GM21576 (cell line): ENCODE data around the gene ELK1.
"Not testable (repeated sequence)": the region's sequence is repeated elsewhere in the genome, so short reads cannot be mapped to it uniquely, and the experiment has no call there.

Experiments
- ATAC-seq: cut with Tn5 transposase; IDR thresholded peaks from one replicate; pipeline ENCODE4 v1.9.1; 2021; ENCODE audit warnings: mild to moderate bottlenecking, moderate library complexity; ENCODE audit not compliant: unreplicated experiment

ELK1 gene

GRCh38 chrX:47612418-47612817 lies 37.9 kb downstream of the ELK1 start:
- ATAC-seq, result no peak

DNA sequence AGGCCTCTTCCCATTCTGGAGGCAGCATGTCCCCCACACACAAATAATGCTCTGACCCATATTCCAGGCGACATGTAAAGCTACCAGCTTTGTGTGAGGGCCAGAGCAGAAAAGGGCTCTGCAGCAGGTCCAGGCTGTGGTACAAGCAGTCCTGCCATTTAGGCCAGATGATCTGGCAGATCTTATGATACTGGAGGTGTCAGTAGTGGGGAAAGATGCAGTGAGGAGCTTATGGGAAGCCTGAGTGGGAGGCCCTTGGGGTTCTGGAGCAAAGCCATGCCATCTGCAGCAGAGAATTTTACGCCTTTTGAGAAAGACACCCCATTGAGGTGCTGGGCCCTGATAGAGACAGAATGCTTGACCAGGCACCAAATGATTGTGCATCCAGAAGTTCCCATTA lies 38.4 kb downstream of the ELK1 start:
- ATAC-seq, result no peak

DNA sequence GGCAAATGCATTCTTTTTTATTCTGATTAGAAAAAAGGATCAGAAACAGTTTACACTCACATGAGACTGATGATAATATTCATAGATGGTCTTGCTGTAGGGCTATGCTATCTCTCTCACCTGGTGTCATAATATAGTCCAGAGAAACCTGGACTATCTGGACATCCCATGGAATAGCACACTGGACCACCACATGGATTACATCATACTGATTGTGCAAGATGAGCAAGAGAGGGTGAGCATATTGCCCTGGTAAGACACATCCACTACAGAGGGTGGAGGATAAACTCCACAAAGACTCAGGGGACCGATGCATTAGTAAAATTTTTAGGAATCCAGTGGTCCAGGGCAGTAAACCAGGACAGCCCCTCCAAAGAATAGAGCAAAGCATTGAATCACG lies 38.9 kb downstream of the ELK1 start:
- no peak for ATAC-seq

DNA sequence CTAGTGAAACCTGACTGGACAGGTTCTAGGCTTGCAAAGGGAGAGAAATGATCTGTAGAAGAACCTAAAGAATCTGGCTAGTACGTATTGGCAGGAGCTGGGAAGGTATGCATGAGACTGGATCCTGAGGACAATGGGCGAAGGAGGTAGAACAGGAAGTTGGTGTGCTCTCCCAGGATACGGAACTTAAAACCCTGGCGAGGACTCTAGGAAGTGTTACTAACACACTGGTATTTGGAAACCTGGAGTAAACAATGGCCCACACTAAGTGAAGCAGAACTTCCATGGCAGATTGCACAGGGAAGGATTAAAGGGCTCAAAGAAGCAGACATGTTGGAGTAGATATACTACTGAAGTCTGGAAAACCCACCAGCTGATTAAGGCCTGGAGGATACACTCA lies 39.9 kb downstream of the ELK1 start:
- no peak for ATAC-seq

- ATAC-seq, result no peak
Measured at GRCh38 chrX:47608130-47608810, 42.1 kb downstream of the ELK1 start.

DNA sequence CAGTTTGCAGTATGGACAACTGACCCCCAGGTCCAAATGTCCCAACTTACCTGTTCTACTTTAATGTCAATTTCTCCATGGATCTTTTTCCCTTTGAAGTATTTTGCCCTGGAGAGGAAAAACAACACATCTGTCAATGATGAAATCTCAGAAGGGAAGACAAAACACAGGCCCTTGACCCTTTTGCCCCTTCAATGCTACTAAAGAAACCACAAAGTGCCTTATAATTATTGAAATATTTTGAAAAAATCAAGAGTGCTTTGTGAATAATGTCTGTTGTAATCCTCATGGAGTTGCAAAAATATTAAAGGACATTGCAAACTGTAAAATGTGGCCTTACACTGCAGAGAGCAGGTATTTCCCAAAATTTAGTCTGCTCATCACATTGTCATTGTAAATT lies 43.3 kb downstream of the ELK1 start:
- no peak for ATAC-seq

- no peak for ATAC-seq
Measured at GRCh38 chrX:47605024-47605423, 45.3 kb downstream of the ELK1 start.

- ATAC-seq, result not testable (repeated sequence)
Measured at GRCh38 chrX:47603125-47603524, 47.2 kb downstream of the ELK1 start.

GRCh38 chrX:47597222-47597621 lies 53.1 kb downstream of the ELK1 start:
- ATAC-seq, result no peak

- no peak for ATAC-seq
Measured at GRCh38 chrX:47596256-47596655, 54.1 kb downstream of the ELK1 start.

DNA sequence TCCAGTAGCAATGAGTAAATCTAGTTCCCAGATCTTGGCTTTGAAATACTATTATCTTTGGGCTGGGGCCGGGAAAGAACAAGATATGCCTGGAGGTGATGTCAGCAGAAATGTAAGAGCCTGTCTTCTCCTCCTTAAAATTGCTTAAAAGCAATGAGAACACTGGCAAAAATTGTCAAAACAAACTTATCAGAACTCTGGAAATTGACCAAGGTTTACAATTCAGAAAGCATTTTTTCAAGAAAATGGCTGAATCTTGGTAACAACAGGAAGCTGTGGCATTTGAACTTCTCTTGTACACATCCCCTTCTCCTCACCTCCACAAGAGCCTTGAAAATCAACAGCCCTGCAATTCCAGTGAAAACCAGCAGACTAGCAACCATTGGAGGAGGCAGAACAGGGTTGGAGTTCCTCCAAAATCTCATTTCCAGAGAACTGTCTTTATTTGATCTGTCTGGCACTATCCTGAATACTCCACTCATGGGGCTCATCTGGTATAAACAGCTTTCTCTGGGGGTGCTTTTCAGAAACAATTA lies 54.6 kb downstream of the ELK1 start:
- ATAC-seq, result no peak

DNA sequence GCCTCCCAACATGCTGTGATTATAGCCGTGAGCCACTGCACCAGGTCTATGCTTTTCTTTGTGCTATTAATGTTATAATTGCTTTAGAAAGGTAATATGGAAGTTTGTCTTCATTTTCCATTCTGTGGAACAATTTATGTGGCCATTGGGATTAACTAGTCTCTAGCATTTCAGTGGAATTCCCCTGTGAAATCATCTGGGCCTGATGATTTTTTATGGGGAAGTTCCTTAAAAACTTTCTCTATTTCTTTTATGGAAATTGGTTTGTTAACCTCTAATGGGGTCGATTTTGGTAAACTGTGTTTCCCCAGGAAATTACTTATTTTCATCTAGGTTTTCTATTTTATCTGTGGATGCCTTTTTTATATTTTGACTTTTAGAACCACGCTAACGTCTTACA lies 56.8 kb downstream of the ELK1 start:
- no peak for ATAC-seq

GRCh38 chrX:47590984-47591383 lies 59.4 kb downstream of the ELK1 start:
- ATAC-seq, result no peak

DNA sequence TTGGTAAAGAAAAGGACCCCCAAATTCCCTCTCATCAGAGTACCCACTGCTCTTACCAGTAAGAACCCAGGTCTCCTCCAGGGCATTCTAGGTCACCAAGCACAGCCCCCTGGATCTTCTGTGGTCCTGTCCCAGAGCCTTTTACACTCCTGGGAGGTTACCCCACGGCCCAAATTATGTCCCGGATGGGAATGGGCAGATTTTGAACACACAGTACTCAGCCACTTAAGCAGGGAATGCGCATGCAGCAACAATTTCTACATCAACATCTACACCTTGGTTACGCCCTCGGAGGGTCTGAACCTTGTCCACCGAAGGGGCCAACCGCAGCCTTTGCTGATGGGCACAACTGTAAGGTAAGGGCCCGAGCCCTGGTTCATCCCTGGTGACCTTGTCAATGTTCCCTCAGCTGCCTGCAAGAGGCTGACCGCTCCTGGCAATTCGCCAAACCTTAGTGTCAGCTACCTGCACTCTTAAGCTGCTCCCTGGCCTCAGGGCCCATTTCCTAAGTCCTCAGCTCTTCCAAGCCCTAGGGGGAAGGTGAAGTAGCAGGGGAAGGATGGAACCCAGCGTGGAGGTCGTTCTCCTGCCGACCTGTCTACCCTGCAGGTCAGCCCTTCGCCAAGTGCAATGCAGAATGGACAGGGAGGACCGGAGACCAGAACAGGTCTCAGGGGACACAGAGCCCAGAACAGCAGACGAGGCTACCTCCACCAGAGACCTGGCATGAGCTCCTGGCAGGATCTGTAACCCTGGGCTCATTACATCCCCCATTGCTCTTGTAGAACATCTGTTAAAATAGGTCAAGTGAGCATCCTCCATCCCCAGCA lies 62.2 kb downstream of the ELK1 start:
- no peak for ATAC-seq

GRCh38 chrX:47587091-47587891 lies 63.1 kb downstream of the ELK1 start:
- ATAC-seq, result no peak

DNA sequence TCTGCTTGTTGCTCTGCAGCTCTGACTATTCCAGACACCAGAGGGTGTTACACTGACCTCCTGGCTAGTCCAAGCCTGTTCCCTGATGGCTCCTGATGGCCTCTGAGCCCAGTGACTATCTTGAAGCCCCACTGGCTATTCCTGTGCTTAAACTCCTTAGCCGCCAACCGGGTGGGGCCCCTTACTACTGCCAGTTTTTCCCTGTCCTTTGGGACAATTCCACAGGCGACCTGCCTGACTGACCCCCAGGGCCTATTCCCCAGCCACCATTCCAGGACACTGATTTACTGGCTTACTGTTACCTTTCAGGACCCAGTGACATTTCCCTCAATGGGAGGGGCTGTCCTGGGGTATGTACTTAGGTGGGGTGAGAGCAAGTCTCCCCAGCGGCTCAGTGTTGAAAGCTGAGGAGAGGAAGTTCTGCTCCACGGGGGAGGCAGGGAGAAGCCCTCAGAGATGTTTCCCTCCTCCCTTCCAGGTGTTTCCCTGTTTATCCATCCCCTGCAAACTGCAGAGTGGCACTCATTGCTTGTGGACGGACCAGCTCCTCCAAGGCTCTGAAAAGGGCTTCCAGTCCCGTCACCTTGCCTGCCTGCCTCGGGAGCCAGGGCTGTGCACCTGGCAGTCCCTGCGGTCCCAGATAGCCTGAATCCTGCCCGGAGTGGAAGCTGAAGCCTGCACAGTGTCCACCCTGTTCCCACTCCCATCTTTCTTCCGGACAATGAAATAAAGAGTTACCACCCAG lies 64.1 kb downstream of the ELK1 start:
- ATAC-seq, result no peak
